GM12878 (cell line): ENCODE measurements around the gene SPESP1. TPM values are rescaled to one million over a fixed set of nuclear protein-coding genes. Genes with fewer than 3 reads are reported as not detected.

Experiments
- ATAC-seq: fragments of 200-7000 bp; cut with Tn5 transposase; 3 replicates; pipeline ENCODE4 v1.9.1; 2020; ENCODE audit warnings: mild to moderate bottlenecking, moderate library complexity
- BruUV-seq: library from RNA; stranded (reverse); fragments of 400-500 nt; replicated peaks from 2 replicates; lab custom pipeline; 2021; lab: Mats Ljungman, UMichigan
- CTCF ChIA-PET: fragments of 300-600 bp; sonication (Branson Sonifier 250); formaldehyde crosslinking; extraction: SDS; loops from one replicate; lab custom pipeline; 2021; ENCODE audit warnings: inconsistent platforms; lab: Yijun Ruan, JAX
- POLR2A ChIA-PET: fragments of 350-600 bp; formaldehyde crosslinking; extraction: SDS; loops from one replicate; lab custom pipeline; 2021; ENCODE audit warnings: inconsistent platforms; lab: Charles Lee
- RAD21 ChIA-PET: fragments of 300-600 bp; sonication (Branson Sonifier 250); formaldehyde crosslinking; loops from one replicate; lab custom pipeline; 2023; ENCODE audit warnings: antibody characterized with exemption; ENCODE audit not compliant: unreplicated experiment; lab: Charles Lee
- SMC1A ChIA-PET: fragments of 300-600 bp; sonication (Branson Sonifier 250); formaldehyde crosslinking; loops from one replicate; lab custom pipeline; 2023; ENCODE audit not compliant: unreplicated experiment, uncharacterized antibody; lab: Charles Lee
- DNase-seq: peaks from one replicate; pipeline ENCODE4 v3.0.0-alpha.2; 2011; ENCODE audit warnings: low read depth, low spot score
- FAIRE-seq: peaks from 3 replicates; lab custom pipeline; 2011; peaks lifted over from hg19 to GRCh38; lab: Jason Lieb, UNC
- H2AFZ ChIP-seq: 2 replicates; pipeline ENCODE4 v1.6.0; 2011; ENCODE audit warnings: low read depth, low read length, control low read depth; ENCODE audit not compliant: control insufficient read depth
- H3K27ac ChIP-seq: 2 replicates; pipeline ENCODE4 v1.5.1; 2011; ENCODE audit warnings: control low read depth; ENCODE audit not compliant: control insufficient read depth, insufficient read depth
- H3K27me3 ChIP-seq, 2 experiments: replicated peaks in 1 of 2; 2 replicates each; pipeline versions ENCODE4 v1.6.0 to v1.6.1; 2011; ENCODE audit warnings: low read length in 1 of 2; ENCODE audit not compliant: control insufficient read depth in 2 of 2, insufficient read depth in 2 of 2
- H3K36me3 ChIP-seq, 2 experiments: 2 replicates each; pipeline ENCODE4 v1.5.1; 2011; ENCODE audit warnings: low read length in 1 of 2; ENCODE audit not compliant: control insufficient read depth in 2 of 2, insufficient read depth in 2 of 2
- H3K4me1 ChIP-seq: 2 replicates; pipeline ENCODE4 v1.6.1; 2011; ENCODE audit warnings: mild to moderate bottlenecking, low read length, moderate library complexity, mixed read lengths; ENCODE audit not compliant: control insufficient read depth, insufficient read depth
- H3K4me2 ChIP-seq: 2 replicates; pipeline ENCODE4 v1.6.0; 2011; ENCODE audit warnings: control low read depth; ENCODE audit not compliant: control insufficient read depth, insufficient read depth
- H3K4me3 ChIP-seq: fragments of 200-600 bp; sonication (generic); 2 replicates; pipeline ENCODE4 v1.5.1; 2016
- H3K79me2 ChIP-seq: 2 replicates; pipeline ENCODE4 v1.6.0; 2011; ENCODE audit warnings: low read length; ENCODE audit not compliant: control insufficient read depth, insufficient read depth
- H3K9ac ChIP-seq: 2 replicates; pipeline ENCODE4 v1.8.0; 2011; ENCODE audit warnings: low read length, control low read depth, mixed read lengths; ENCODE audit not compliant: control insufficient read depth, insufficient read depth
- H3K9me3 ChIP-seq: replicated peaks from 3 replicates; pipeline ENCODE4 v1.5.1; 2011; ENCODE audit warnings: mild to moderate bottlenecking, low read length; ENCODE audit not compliant: control insufficient read depth, insufficient read depth
- H4K20me1 ChIP-seq: 2 replicates; pipeline ENCODE4 v1.6.0; 2011; ENCODE audit not compliant: control insufficient read depth, insufficient read depth
- CHD1 ChIP-seq: IDR thresholded peaks from 2 replicates; pipeline ENCODE4 v1.6.1; 2012; ENCODE audit warnings: low read depth, low read length, improper control_type of control experiment
- CUX1 ChIP-seq: IDR thresholded peaks from 2 replicates; pipeline ENCODE4 v1.6.1; 2012; ENCODE audit warnings: improper control_type of control experiment, low read depth, low read length; ENCODE audit not compliant: insufficient replicate concordance
- E2F4 ChIP-seq: IDR thresholded peaks from 2 replicates; pipeline ENCODE4 v1.6.1; 2012; ENCODE audit warnings: low read depth, low read length, improper control_type of control experiment
- EGR1 ChIP-seq, 2 experiments: IDR thresholded peaks; 1 replicate in 1 of 2; 2 replicates in 1 of 2; pipeline ENCODE4 v1.6.1; 2011 to 2012; ENCODE audit warnings: low read depth in 2 of 2, low read length in 2 of 2, borderline replicate concordance in 1 of 2, mild to moderate bottlenecking in 1 of 2, moderate library complexity in 1 of 2
- LARP7 ChIP-seq: fragments of 450-650 bp; IDR thresholded peaks from 2 replicates; pipeline ENCODE4 v1.6.1; 2017; ENCODE audit warnings: mild to moderate bottlenecking
- NBN ChIP-seq: fragments of 450-650 bp; IDR thresholded peaks from 2 replicates; pipeline ENCODE4 v1.6.1; 2016
- RELA ChIP-seq: fragments of 450-650 bp; IDR thresholded peaks from 2 replicates; pipeline ENCODE4 v1.8.0; 2014; ENCODE audit warnings: borderline replicate concordance; ENCODE audit not compliant: partially characterized antibody
- SMARCA5 ChIP-seq: fragments of 450-650 bp; IDR thresholded peaks from 2 replicates; pipeline ENCODE4 v1.6.1; 2017; ENCODE audit warnings: mild to moderate bottlenecking
- WGBS: methylation state at CpG from one replicate; pipeline ENCODE4 v1.1.6; 2016; ENCODE audit warnings: low lambda C conversion rate; ENCODE audit not compliant: insufficient replicate concordance, insufficient coverage; ENCODE audit errors: missing lambda C conversion rate; 5-methylcytosine and 5-hydroxymethylcytosine counted together
- in situ Hi-C: fragments of 300-500 bp; cut with MboI; formaldehyde crosslinking; loops from 9 replicates; pipeline ENCODE4 v1.14.3; 2018; ENCODE audit warnings: mixed read lengths
- intact Hi-C: fragments of 100-400 bp; cut with micrococcal nuclease; formaldehyde crosslinking; loops from one replicate; pipeline ENCODE4 v1.14.2; 2022; ENCODE audit not compliant: unreplicated experiment
- polyA plus RNA-seq, 11 experiments: library from polyadenylated mRNA; depleted of rRNA in 4 of 11; unstranded in 6 of 11; stranded (reverse) in 5 of 11; fragments of >200 nt; fragmentation: Nextera tagmentation in 4 of 11; fragmentation: Illumina TruSeq in 1 of 11; extraction: Ambion mirVana in 4 of 11; extraction: Trizol in 1 of 11; gene quantifications; 1 replicate in 1 of 11; 2 replicates in 10 of 11; pipeline versions ENCODE4 v1.2.1 to v1.2.3, GENCODE V29; 2011 to 2016; ENCODE audit warnings: inconsistent platforms in 2 of 11, missing spikeins in 2 of 11, low read depth in 1 of 11
- total RNA-seq, 4 experiments: library from RNA; depleted of rRNA in 3 of 4; stranded (reverse); fragments of >200 nt in 3 of 4; fragmentation: Illumina TruSeq in 1 of 4; extraction: Trizol in 1 of 4; gene quantifications; 2 replicates each; pipeline versions ENCODE4 v1.2.1 to v1.2.3, GENCODE V29; 2013 to 2021

Gene SPESP1
- total and polyA plus RNA-seq, 10 of the 15 experiments (the other 5 are each of a cell fraction or from before 2014, with no cell fraction given) = not detected

GRCh38 chr15:68930268-68931022, at the start of gene SPESP1 (continued):
- TF ChIP-seq LARP7 (no peak), RELA (no peak), E2F4 (no peak), EGR1 (IDR thresholded peaks at IDR 0.05; ENCODE audit: borderline replicate concordance in 1 of 2, low read depth in 2 of 2, low read length in 2 of 2) (no peak)

GRCh38 chr15:68885070-68885469, 45.3 kb upstream of the SPESP1 start:
- Histone ChIP-seq H3K27me3 (no peaks in the 10 kb centered on the region; a peak in 1 of 4 replicates), H3K4me2 (no peak overlapping the region), H3K36me3 (no peaks in the 10 kb centered on the region), H3K79me2 (no peaks in the 10 kb centered on the region), H3K4me1 (no peaks in the 10 kb centered on the region), H4K20me1 (no peaks in the 10 kb centered on the region), H2AFZ (no peak overlapping the region), H3K9ac (no peak overlapping the region), H3K4me3 (no peak overlapping the region), H3K9me3 (no peaks in the 10 kb centered on the region), H3K27ac (no peak overlapping the region)
- ChIA-PET SMC1A (no interaction called here), CTCF (interaction anchor here (2.0 kb wide), 1 partner anchor 10 kb away, joined by 7 read pairs; no protein-coding TSS in a partner anchor), RAD21 (no interaction called here), POLR2A (no interaction called here)
- 31% methylated on average over 6 of the region's 6 CpGs for WGBS
- ATAC-seq (no peak), FAIRE-seq (no peak), DNase-seq (no peak)
- in situ Hi-C loops = no loop called here
- BruUV-seq = no TSS peak
- no peak for TF ChIP-seq CHD1
- no peak for TF ChIP-seq NBN
- no peak for TF ChIP-seq SMARCA5
- no peak for TF ChIP-seq CUX1
- TF ChIP-seq LARP7 = no peak
- intact Hi-C loops = no loop called here
